GM19452 (cell line): ENCODE measurements around the gene USP20.

Source experiments
- ATAC-seq: cut with Tn5 transposase; IDR thresholded peaks from one replicate; pipeline ENCODE4 v1.9.1; 2021; ENCODE audit not compliant: unreplicated experiment

The USP20 gene

GRCh38 chr9:129853614-129854013 lies 18.4 kb downstream of the USP20 start:
- no peak for ATAC-seq

GRCh38 chr9:129854588-129855110 lies 19.4 kb downstream of the USP20 start:
- no peak for ATAC-seq

GRCh38 chr9:129857207-129857606 lies 21.9 kb downstream of the USP20 start:
- no peak for ATAC-seq

GRCh38 chr9:129858167-129858962 lies 23.1 kb downstream of the USP20 start:
- ATAC-seq: no peak

GRCh38 chr9:129860653-129861446 lies 25.6 kb downstream of the USP20 start:
- no peak for ATAC-seq

- no peak for ATAC-seq
Measured at GRCh38 chr9:129861447-129861827, 26.2 kb downstream of the USP20 start.

GRCh38 chr9:129863059-129863690 lies 27.9 kb downstream of the USP20 start:
- no peak for ATAC-seq

GRCh38 chr9:129864991-129865647 lies 29.9 kb downstream of the USP20 start:
- ATAC-seq: no peak

GRCh38 chr9:129865668-129866320 lies 30.5 kb downstream of the USP20 start:
- no peak for ATAC-seq

GRCh38 chr9:129866394-129867135 lies 31.3 kb downstream of the USP20 start:
- ATAC-seq: no peak

- no peak for ATAC-seq
Measured at GRCh38 chr9:129867136-129868022, 32.1 kb downstream of the USP20 start.

- no peak for ATAC-seq
Measured at GRCh38 chr9:129868023-129868871, 33.0 kb downstream of the USP20 start.

- ATAC-seq: no peak
Measured at GRCh38 chr9:129868872-129869486, 33.7 kb downstream of the USP20 start.

GRCh38 chr9:129869585-129870501 lies 34.6 kb downstream of the USP20 start:
- ATAC-seq: no peak

GRCh38 chr9:129871046-129871445 lies 35.8 kb downstream of the USP20 start:
- no peak for ATAC-seq

GRCh38 chr9:129873563-129874190 lies 38.4 kb downstream of the USP20 start:
- ATAC-seq: no peak
